ENCODE results near the gene TMEM267. TPM values are rescaled to one million over a fixed set of nuclear protein-coding genes. Genes with fewer than 3 reads are reported as not detected.
A peak's percentile ranks its signal among the peaks of the same experiment; 100 is the strongest.

The TMEM267 gene
- total RNA-seq, 2 experiments from 2014 or later, result 13.9 to 17.8 TPM

DNA sequence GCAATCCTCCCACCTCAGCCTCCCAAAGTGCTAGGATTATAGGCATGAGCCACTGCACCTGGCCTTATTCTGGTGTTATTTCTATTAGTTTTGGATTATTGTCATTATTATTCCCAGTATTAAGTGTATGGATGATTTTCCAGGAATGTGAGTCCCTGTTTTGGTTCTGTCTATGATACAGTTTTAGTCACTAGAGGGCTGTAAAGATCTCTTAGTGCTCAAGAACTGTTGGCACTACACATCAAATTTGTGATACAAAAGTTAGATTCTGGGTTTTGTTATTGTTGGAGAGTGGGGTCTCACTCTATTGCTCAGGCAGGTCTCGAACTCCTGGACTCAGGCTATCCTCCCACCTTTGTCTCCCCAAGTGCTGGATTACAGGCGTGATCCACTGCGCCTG, 83.6 kb downstream of the TMEM267 start:
- H3K79me2 ChIP-seq (ENCODE audit: insufficient read depth, low read depth, low read length), result no peaks in the 10 kb centered on the region
- H3K4me2 ChIP-seq (ENCODE audit: low read length), result no peak overlapping the region
- H3K9me3 ChIP-seq (ENCODE audit: low read length), result no peaks in the 10 kb centered on the region
- ChIA-PET CTCF (ENCODE audit: unreplicated experiment) (no interaction called here), POLR2A (no interaction called here)
- H4K20me1 ChIP-seq (ENCODE audit: insufficient read depth, low read length), result no peaks in the 10 kb centered on the region
- DNase-seq (ENCODE audit: low spot score), result no peak
- BruUV-seq (replicated peaks), result no TSS peak
- H3K4me3 ChIP-seq (ENCODE audit: low read depth, low read length, poor library complexity, severe bottlenecking), result no peak overlapping the region
- H3K36me3 ChIP-seq (ENCODE audit: insufficient read depth, low read length), result no peaks in the 10 kb centered on the region
- H2AFZ ChIP-seq (ENCODE audit: low read length), result no peak overlapping the region
- H3K9me2 ChIP-seq (ENCODE audit: insufficient read depth, low read length), result no peaks in the 10 kb centered on the region
- TF ChIP-seq, protein P1, sequence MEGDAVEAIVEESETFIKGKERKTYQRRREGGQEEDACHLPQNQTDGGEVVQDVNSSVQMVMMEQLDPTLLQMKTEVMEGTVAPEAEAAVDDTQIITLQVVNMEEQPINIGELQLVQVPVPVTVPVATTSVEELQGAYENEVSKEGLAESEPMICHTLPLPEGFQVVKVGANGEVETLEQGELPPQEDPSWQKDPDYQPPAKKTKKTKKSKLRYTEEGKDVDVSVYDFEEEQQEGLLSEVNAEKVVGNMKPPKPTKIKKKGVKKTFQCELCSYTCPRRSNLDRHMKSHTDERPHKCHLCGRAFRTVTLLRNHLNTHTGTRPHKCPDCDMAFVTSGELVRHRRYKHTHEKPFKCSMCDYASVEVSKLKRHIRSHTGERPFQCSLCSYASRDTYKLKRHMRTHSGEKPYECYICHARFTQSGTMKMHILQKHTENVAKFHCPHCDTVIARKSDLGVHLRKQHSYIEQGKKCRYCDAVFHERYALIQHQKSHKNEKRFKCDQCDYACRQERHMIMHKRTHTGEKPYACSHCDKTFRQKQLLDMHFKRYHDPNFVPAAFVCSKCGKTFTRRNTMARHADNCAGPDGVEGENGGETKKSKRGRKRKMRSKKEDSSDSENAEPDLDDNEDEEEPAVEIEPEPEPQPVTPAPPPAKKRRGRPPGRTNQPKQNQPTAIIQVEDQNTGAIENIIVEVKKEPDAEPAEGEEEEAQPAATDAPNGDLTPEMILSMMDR (conservative IDR thresholded peaks at IDR 0.05; ENCODE audit: low read length), result 0 out of 2 replicates have a peak, but pooled peaks have one; percentile 30
- TF ChIP-seq EZH2phosphoT487 (IDR thresholded peaks at IDR 0.05; ENCODE audit: borderline replicate concordance, low read depth, low read length), result no peak
- no peaks in the 10 kb centered on the region for H3K4me1 ChIP-seq (ENCODE audit: insufficient read depth, low read length, poor library complexity, severe bottlenecking)
- intact Hi-C loops (cut with micrococcal nuclease; ENCODE audit: unreplicated experiment), result no loop called here
- no peak overlapping the region for H3K27ac ChIP-seq (ENCODE audit: low read depth, low read length, poor library complexity, severe bottlenecking)

DNA sequence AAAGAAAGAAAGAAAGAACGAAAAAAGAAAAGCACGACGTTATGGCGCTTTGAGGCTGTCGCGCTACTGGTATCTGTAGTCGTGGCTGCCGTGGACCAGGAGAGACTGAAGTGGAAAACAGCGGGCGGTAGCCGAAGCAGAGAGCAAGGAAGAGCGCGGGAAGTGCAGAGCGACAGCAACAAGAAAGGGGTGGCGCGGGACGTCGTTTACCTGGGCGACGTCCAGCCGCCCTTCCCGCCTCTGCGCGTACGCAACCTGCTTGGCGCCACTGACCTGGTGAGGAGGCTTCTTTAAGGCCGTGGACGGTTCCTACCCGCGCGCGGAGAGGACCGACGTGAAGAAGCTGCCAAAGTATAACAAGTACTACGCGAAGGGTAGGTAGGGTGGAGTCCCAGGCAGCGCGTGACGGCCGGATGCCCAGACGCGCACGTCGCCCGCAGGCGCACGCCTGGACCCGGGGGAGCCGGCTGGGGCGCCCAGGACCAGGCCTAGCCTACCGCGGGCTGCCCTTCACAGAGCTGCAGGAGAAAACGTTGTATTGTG, 86.8 kb downstream of the TMEM267 start:
- POLR2A ChIA-PET, result interaction anchor here (0.8 to 1.2 kb wide), 3 partner anchors 15 to 21 kb away, joined by 3 to 5 read pairs (median 4); no protein-coding TSS in a partner anchor
- H3K9me3 ChIP-seq (ENCODE audit: low read length), result no peaks in the 10 kb centered on the region

More for the DNA sequence above, 86.8 kb downstream of the TMEM267 start:
- CTCF ChIA-PET (ENCODE audit: unreplicated experiment), result no interaction called here
- no peaks in the 10 kb centered on the region for H3K36me3 ChIP-seq (ENCODE audit: insufficient read depth, low read length)
- no peaks in the 10 kb centered on the region for H3K79me2 ChIP-seq (ENCODE audit: insufficient read depth, low read depth, low read length)
- no peak overlapping the region for H3K27ac ChIP-seq (ENCODE audit: low read depth, low read length, poor library complexity, severe bottlenecking)
- no peak overlapping the region for H2AFZ ChIP-seq (ENCODE audit: low read length)
- peak overlapping the region; percentile 26; the same call in 1 of the 2 replicates for H3K4me2 ChIP-seq (ENCODE audit: low read length)
- no peak for DNase-seq (ENCODE audit: low spot score)
- TF ChIP-seq, protein P1 (conservative IDR thresholded peaks at IDR 0.05; ENCODE audit: low read length), result no peak
- no peak for TF ChIP-seq EZH2phosphoT487 (IDR thresholded peaks at IDR 0.05; ENCODE audit: borderline replicate concordance, low read depth, low read length)
- no peaks in the 10 kb centered on the region for H4K20me1 ChIP-seq (ENCODE audit: insufficient read depth, low read length)
- no TSS peak for BruUV-seq (replicated peaks)
- H3K4me3 ChIP-seq (ENCODE audit: low read depth, low read length, poor library complexity, severe bottlenecking), result no peak overlapping the region
- no peaks in the 10 kb centered on the region for H3K9me2 ChIP-seq (ENCODE audit: insufficient read depth, low read length)
- intact Hi-C loops (cut with micrococcal nuclease; ENCODE audit: unreplicated experiment), result no loop called here
- H3K4me1 ChIP-seq (ENCODE audit: insufficient read depth, low read length, poor library complexity, severe bottlenecking), result no peaks in the 10 kb centered on the region

Other genes starting within 250 kb of the TMEM267 start
- gene HMGCS1, start 170.5 kb downstream of the TMEM267 start, total RNA-seq (2014; rRNA removed; shearing (Covaris generic)), result 59.5 and 66.9 TPM in 2 replicates
- 202 and 236 TPM in 2 replicates for gene HMGCS1, start 170.5 kb downstream of the TMEM267 start, total RNA-seq (2022)
- gene CCL28, start 71.5 kb downstream of the TMEM267 start, total RNA-seq (2014; rRNA removed; shearing (Covaris generic)), result not detected in 2 replicates
- not detected in 2 replicates for gene CCL28, start 71.5 kb downstream of the TMEM267 start, total RNA-seq (2022)
- gene C5orf34, start 31.3 kb upstream of the TMEM267 start, total RNA-seq (2014; rRNA removed; shearing (Covaris generic)), result 25.5 and 33.9 TPM in 2 replicates
- gene C5orf34, start 31.3 kb upstream of the TMEM267 start, total RNA-seq (2022), result 28.7 and 30.9 TPM in 2 replicates
- 52.8 and 69.2 TPM in 2 replicates for gene PAIP1, start 73.2 kb upstream of the TMEM267 start, total RNA-seq (2014; rRNA removed; shearing (Covaris generic))
- gene PAIP1, start 73.2 kb upstream of the TMEM267 start, total RNA-seq (2022), result 44.2 and 48.0 TPM in 2 replicates
- gene NNT, start 119.3 kb upstream of the TMEM267 start, total RNA-seq (2014; rRNA removed; shearing (Covaris generic)), result 33.6 and 42.2 TPM in 2 replicates
- 98.3 and 120 TPM in 2 replicates for gene NNT, start 119.3 kb upstream of the TMEM267 start, total RNA-seq (2022)